Right lobe of liver (tissue), 4 donors: Measurements from ENCODE around the gene CAMKK1.

Experiments used
- POLR2A ChIP-seq: fragments of 450-650 bp; IDR thresholded peaks from one replicate; pipeline ENCODE4 v1.6.1; 2017; ENCODE audit warnings: antibody characterized with exemption, mild to moderate bottlenecking
- TF ChIP-seq, protein P1 (sequence below), 4 donors: fragments of 200-600 bp in 3 of 4; fragments of 450-650 bp in 1 of 4; IDR thresholded peaks; one replicate each; pipeline versions ENCODE4 v1.5.1 to v1.8.0; 2016 to 2022; ENCODE audit warnings: antibody characterized with exemption in 4 of 4, mild to moderate bottlenecking in 2 of 4
- donor health status: DM: no; HTN: no; CAD: no.
- donor health status: DM: no; HTN: no; CAD: no.
- donor health status: DM: no; HTN: yes; CAD: no.

- no peak for TF ChIP-seq POLR2A
- TF ChIP-seq, protein P1, sequence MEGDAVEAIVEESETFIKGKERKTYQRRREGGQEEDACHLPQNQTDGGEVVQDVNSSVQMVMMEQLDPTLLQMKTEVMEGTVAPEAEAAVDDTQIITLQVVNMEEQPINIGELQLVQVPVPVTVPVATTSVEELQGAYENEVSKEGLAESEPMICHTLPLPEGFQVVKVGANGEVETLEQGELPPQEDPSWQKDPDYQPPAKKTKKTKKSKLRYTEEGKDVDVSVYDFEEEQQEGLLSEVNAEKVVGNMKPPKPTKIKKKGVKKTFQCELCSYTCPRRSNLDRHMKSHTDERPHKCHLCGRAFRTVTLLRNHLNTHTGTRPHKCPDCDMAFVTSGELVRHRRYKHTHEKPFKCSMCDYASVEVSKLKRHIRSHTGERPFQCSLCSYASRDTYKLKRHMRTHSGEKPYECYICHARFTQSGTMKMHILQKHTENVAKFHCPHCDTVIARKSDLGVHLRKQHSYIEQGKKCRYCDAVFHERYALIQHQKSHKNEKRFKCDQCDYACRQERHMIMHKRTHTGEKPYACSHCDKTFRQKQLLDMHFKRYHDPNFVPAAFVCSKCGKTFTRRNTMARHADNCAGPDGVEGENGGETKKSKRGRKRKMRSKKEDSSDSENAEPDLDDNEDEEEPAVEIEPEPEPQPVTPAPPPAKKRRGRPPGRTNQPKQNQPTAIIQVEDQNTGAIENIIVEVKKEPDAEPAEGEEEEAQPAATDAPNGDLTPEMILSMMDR (IDR thresholded peaks at IDR 0.05) = no peak
Measured at GRCh38 chr17:3848229-3848835, 44.5 kb downstream of the CAMKK1 start.
